Testis (tissue), 3 donors: ENCODE results near the gene RAB11FIP2. TPM values are rescaled to one million over a fixed set of nuclear protein-coding genes. Genes with fewer than 3 reads are reported as not detected.

Experiments
- DNase-seq: peaks from one replicate; pipeline ENCODE4 v3.0.0-alpha.2; 2019
- H3K27ac ChIP-seq, 2 donors: fragments of 200-600 bp; sonication (generic); one replicate each; pipeline ENCODE4 v1.5.1; 2019
- H3K27me3 ChIP-seq: fragments of 200-600 bp; sonication (generic); one replicate; pipeline ENCODE4 v1.5.1; 2019
- H3K36me3 ChIP-seq: fragments of 200-600 bp; sonication (generic); one replicate; pipeline ENCODE4 v1.5.1; 2017; ENCODE audit warnings: low read depth; ENCODE audit errors: missing control alignments
- H3K4me1 ChIP-seq: fragments of 200-600 bp; sonication (generic); one replicate; pipeline ENCODE4 v1.5.1; 2019
- H3K4me3 ChIP-seq, 2 donors: fragments of 200-600 bp; sonication (generic); one replicate each; pipeline ENCODE4 v1.5.1; 2017 to 2019
- H3K9me3 ChIP-seq: fragments of 200-600 bp; sonication (generic); one replicate; pipeline ENCODE4 v1.5.1; 2017
- POLR2A ChIP-seq: fragments of 450-650 bp; IDR thresholded peaks from one replicate; pipeline ENCODE4 v1.6.1; 2017; ENCODE audit warnings: antibody characterized with exemption, mild to moderate bottlenecking, moderate library complexity
- WGBS, 2 donors: methylation state at CpG; one replicate each; pipeline ENCODE4 v1.1.5; 2018; 5-methylcytosine and 5-hydroxymethylcytosine counted together
- intact Hi-C: fragments of 100-400 bp; cut with DNase I; formaldehyde crosslinking; loops from one replicate; pipeline ENCODE4 v1.15.1; 2023; ENCODE audit warnings: low total_unique reads
- polyA plus RNA-seq: library from polyadenylated mRNA; stranded (reverse); fragments of 350-450 nt; fragmentation: Illumina TruSeq; extraction: RNeasy Lipid Tissue Mini Kit (QIAGEN cat#74804); gene quantifications from one replicate; pipeline ENCODE4 v1.2.3, GENCODE V29; 2014; ENCODE audit warnings: low read depth, low replicate concordance; ENCODE audit not compliant: insufficient read depth
- total RNA-seq, 2 donors: library from RNA; depleted of rRNA; stranded (reverse); fragments of >200 nt; gene quantifications; one replicate each; pipeline ENCODE4 v1.2.3, GENCODE V29; 2016
- TF ChIP-seq, protein P1 (sequence below), 3 experiments: fragments of 450-650 bp in 2 of 3; fragments of 200-600 bp in 1 of 3; sonication (generic) in 1 of 3; IDR thresholded peaks; one replicate each; pipeline ENCODE4 v1.5.1; 2016 to 2019; ENCODE audit warnings: antibody characterized with exemption in 3 of 3, mild to moderate bottlenecking in 2 of 3, moderate library complexity in 1 of 3

Gene RAB11FIP2
- total and polyA plus RNA-seq, 3 donors from 2014 or later, result 12.8 to 52.8 (median 41.6) TPM

GRCh38 chr10:117987244-117987909, 59.4 kb downstream of the RAB11FIP2 start:
- Histone ChIP-seq H3K9me3 (no peaks in the 10 kb centered on the region), H3K27me3 (no peaks in the 10 kb centered on the region)
- intact Hi-C loops, result no loop called here

DNA sequence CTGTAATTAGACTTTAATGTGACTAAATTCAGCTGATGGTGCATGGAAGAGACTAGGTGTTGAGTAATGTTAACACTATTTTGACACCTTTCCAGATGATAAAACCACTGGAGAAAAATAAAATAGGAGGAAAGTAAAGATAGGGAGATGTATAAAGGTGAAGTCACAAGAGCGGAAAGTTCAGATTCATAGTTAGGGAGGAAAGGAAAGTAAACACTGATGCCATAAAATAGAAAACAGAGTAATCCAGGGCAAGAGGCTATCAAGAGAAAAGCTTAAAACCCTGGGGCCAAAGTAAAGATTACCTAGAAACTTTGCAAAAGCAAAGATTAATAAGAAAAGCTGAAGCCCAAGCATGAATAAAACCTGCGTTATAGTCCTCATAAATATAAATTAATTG, 62.8 kb downstream of the RAB11FIP2 start:
- Histone ChIP-seq H3K27ac (no peak overlapping the region), H3K27me3 (no peaks in the 10 kb centered on the region), H3K4me3 (no peak overlapping the region), H3K9me3 (no peaks in the 10 kb centered on the region), H3K36me3 (no peaks in the 10 kb centered on the region), H3K4me1 (no peaks in the 10 kb centered on the region)
- DNase-seq, result no peak
- intact Hi-C loops, result no loop called here
- 84% methylated on average over 2 of the region's 2 CpGs for WGBS, 2 donors
- TF ChIP-seq POLR2A, result no peak
- TF ChIP-seq, protein P1, sequence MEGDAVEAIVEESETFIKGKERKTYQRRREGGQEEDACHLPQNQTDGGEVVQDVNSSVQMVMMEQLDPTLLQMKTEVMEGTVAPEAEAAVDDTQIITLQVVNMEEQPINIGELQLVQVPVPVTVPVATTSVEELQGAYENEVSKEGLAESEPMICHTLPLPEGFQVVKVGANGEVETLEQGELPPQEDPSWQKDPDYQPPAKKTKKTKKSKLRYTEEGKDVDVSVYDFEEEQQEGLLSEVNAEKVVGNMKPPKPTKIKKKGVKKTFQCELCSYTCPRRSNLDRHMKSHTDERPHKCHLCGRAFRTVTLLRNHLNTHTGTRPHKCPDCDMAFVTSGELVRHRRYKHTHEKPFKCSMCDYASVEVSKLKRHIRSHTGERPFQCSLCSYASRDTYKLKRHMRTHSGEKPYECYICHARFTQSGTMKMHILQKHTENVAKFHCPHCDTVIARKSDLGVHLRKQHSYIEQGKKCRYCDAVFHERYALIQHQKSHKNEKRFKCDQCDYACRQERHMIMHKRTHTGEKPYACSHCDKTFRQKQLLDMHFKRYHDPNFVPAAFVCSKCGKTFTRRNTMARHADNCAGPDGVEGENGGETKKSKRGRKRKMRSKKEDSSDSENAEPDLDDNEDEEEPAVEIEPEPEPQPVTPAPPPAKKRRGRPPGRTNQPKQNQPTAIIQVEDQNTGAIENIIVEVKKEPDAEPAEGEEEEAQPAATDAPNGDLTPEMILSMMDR (IDR thresholded peaks at IDR 0.05), result no peak

More at GRCh38 chr10:117987244-117987909, 59.4 kb downstream of the RAB11FIP2 start:
- TF ChIP-seq POLR2A, result no peak
- TF ChIP-seq, protein P1 (IDR thresholded peaks at IDR 0.05), result no peak
- no peak overlapping the region for H3K4me3 ChIP-seq
- no peak for DNase-seq
- H3K27ac ChIP-seq, result no peak overlapping the region
- no peaks in the 10 kb centered on the region for H3K4me1 ChIP-seq
- H3K36me3 ChIP-seq, result no peaks in the 10 kb centered on the region

DNA sequence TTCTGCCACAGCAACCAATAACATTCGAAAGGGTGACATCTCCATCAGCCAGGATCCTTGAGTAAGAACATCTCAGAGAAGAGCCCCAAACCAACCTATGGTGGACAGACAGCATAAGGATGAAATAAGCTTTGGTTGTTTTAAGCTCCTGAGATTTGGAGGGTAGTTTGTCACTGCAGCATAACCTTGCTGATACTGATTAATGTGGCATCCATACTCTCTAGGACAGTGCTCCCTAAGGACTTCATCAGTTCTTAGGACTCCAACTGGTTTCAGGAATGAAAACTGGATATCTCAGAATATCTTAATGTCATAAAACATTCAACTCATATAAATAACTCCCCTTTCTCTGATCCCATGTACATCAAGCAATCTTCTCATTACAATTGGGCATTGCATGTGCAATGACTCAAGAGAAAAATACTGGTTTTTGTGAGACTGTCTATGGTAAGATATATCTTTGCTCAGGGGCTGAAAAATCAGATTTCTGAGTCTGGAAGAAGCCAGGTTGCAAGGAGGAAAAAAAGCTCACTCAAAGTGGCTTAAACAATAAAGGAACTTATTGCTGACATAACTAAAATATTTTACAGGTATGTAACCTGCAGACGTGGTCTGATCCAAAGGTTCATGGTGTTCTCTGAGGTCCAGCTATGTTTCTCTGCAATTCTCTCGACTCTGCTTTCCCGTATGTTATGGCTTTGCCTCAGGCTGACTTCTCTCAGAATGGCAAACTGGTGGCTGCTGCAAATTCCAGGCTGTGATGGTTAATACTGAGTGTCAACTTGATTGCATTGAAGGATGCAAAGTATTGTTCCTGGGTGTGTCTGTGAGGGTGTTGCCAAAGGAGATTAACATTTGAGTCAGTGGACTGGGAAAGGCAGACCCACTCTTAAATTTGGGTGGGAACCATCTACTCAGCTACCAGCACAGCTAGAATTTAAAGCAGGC, 65.7 kb downstream of the RAB11FIP2 start:
- Histone ChIP-seq H3K4me3 (no peak overlapping the region), H3K4me1 (no peaks in the 10 kb centered on the region), H3K27ac (no peak overlapping the region), H3K9me3 (no peaks in the 10 kb centered on the region), H3K36me3 (no peaks in the 10 kb centered on the region), H3K27me3 (no peaks in the 10 kb centered on the region)
- intact Hi-C loops, result no loop called here
- WGBS, 2 donors, result 91 to 92% methylated on average over 4 of the region's 4 CpGs
- no peak for DNase-seq
- TF ChIP-seq POLR2A, result no peak
- TF ChIP-seq, protein P1 (IDR thresholded peaks at IDR 0.05), result no peak

- Histone ChIP-seq H3K4me3 (no peak overlapping the region), H3K27me3 (no peaks in the 10 kb centered on the region), H3K36me3 (no peaks in the 10 kb centered on the region), H3K9me3 (no peaks in the 10 kb centered on the region), H3K4me1 (no peaks in the 10 kb centered on the region), H3K27ac (no peak overlapping the region)
- no peak for DNase-seq
- 79 to 81% methylated on average over 2 of the region's 2 CpGs for WGBS, 2 donors
- intact Hi-C loops, result no loop called here
- TF ChIP-seq, protein P1 (IDR thresholded peaks at IDR 0.05), result no peak
- TF ChIP-seq POLR2A, result no peak
These were observed 66.5 kb downstream of the RAB11FIP2 start for GRCh38 chr10:117980216-117980615.
